Calu3 (cell line): ENCODE data around the gene UVRAG. TPM values are rescaled to one million over a fixed set of nuclear protein-coding genes. Genes with fewer than 3 reads are reported as not detected.

Experiments used
- BruUV-seq: library from RNA; stranded (reverse); fragments of 400-500 nt; replicated peaks from 2 replicates; lab custom pipeline; 2021; lab: Mats Ljungman, UMichigan
- CTCF ChIA-PET: fragments of 300-600 bp; sonication (Branson Sonifier 250); formaldehyde crosslinking; loops from one replicate; lab custom pipeline; 2022; ENCODE audit warnings: antibody characterized with exemption; lab: Charles Lee
- DNase-seq: peaks from one replicate; pipeline ENCODE4 v3.0.0; 2022
- H3K27ac Mint-ChIP-seq: one replicate; pipeline ENCODE4 v1.8.0; 2022; ENCODE audit warnings: mixed read lengths; ENCODE audit not compliant: unreplicated experiment
- H3K27me3 Mint-ChIP-seq: one replicate; pipeline ENCODE4 v1.8.0; 2022; ENCODE audit warnings: mixed read lengths; ENCODE audit not compliant: unreplicated experiment
- H3K36me3 Mint-ChIP-seq: one replicate; pipeline ENCODE4 v1.8.0; 2022; ENCODE audit warnings: mild to moderate bottlenecking, moderate library complexity, mixed read lengths; ENCODE audit not compliant: insufficient read depth, unreplicated experiment
- H3K4me1 Mint-ChIP-seq: one replicate; pipeline ENCODE4 v1.8.0; 2022; ENCODE audit warnings: mild to moderate bottlenecking, low read depth, mixed read lengths; ENCODE audit not compliant: unreplicated experiment
- H3K4me3 Mint-ChIP-seq: one replicate; pipeline ENCODE4 v1.8.0; 2022; ENCODE audit warnings: mild to moderate bottlenecking, low read depth, moderate library complexity, mixed read lengths; ENCODE audit not compliant: unreplicated experiment
- H3K9me3 Mint-ChIP-seq: one replicate; pipeline ENCODE4 v1.8.0; 2022; ENCODE audit warnings: low read depth, mixed read lengths; ENCODE audit not compliant: unreplicated experiment
- intact Hi-C: fragments of 100-400 bp; cut with micrococcal nuclease; formaldehyde crosslinking; loops from one replicate; pipeline ENCODE4 v1.10.0; 2022; ENCODE audit not compliant: unreplicated experiment
- total RNA-seq: library from RNA; stranded (reverse); gene quantifications from 2 replicates; pipeline ENCODE4 v1.2.3, GENCODE V29; 2022
- TF ChIP-seq, protein P1 (sequence below): fragments of 200-600 bp; IDR thresholded peaks from one replicate; pipeline ENCODE4 v1.8.0; 2022; ENCODE audit warnings: antibody characterized with exemption; ENCODE audit not compliant: unreplicated experiment

Gene UVRAG
- total RNA-seq, 1 experiment from 2014 or later = 18.5 TPM

DNA sequence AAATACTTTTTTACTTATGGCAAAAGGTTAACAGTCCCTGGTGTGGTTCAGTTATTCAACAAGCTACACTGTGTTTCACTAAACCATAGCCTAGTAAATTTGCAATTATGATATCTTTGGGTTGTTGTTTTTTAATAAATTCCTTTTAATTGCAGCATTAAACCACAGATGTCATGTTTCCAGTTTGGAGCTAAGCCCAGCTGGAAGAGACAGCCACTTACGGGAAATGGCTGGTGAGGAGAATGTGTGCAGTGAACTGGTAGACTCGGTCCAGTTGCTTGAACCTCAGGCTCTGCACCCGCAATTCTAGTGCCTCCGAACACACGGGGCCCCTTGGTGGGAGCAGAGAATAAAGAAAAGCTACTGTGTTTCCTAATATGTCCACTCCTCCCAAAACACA, 320.5 kb downstream of the UVRAG start:
- CTCF ChIA-PET = interaction anchor here (0.6 kb wide), 1 partner anchor 10 kb away, joined by 3 read pairs; no protein-coding TSS in a partner anchor

DNA sequence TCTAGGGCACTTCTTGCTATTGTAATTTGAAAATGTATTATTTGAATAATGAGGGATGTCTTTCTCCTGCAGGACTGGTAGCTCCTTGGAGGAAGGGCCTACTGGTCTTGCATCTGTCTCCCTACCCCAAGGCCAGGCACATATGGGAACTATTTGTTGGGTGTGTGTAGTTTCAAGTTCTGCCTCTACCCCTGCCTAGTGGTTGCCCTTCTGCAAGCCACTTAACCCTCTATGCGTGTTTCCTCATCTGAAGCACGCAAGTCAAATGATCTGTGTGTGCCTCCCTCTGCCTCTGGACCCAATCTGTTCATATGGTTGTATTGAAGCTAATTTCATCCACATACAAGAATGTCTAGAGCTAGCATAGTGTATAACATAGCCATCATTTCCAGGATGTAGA, 324.3 kb downstream of the UVRAG start:
- Mint-ChIP-seq H3K27ac (no peak overlapping the region), H3K27me3 (no peaks in the 10 kb centered on the region), H3K9me3 (no peaks in the 10 kb centered on the region), H3K4me1 (no peaks in the 10 kb centered on the region), H3K4me3 (no peak overlapping the region), H3K36me3 (no peaks in the 10 kb centered on the region)
- no peak for DNase-seq
- CTCF ChIA-PET = no interaction called here
- BruUV-seq = no TSS peak
- TF ChIP-seq, protein P1, sequence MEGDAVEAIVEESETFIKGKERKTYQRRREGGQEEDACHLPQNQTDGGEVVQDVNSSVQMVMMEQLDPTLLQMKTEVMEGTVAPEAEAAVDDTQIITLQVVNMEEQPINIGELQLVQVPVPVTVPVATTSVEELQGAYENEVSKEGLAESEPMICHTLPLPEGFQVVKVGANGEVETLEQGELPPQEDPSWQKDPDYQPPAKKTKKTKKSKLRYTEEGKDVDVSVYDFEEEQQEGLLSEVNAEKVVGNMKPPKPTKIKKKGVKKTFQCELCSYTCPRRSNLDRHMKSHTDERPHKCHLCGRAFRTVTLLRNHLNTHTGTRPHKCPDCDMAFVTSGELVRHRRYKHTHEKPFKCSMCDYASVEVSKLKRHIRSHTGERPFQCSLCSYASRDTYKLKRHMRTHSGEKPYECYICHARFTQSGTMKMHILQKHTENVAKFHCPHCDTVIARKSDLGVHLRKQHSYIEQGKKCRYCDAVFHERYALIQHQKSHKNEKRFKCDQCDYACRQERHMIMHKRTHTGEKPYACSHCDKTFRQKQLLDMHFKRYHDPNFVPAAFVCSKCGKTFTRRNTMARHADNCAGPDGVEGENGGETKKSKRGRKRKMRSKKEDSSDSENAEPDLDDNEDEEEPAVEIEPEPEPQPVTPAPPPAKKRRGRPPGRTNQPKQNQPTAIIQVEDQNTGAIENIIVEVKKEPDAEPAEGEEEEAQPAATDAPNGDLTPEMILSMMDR = no peak
- intact Hi-C loops = no loop called here

More for the DNA sequence above, 320.5 kb downstream of the UVRAG start:
- no peak for DNase-seq
- TF ChIP-seq, protein P1 = no peak
- no peak overlapping the region for H3K4me3 Mint-ChIP-seq
- BruUV-seq = no TSS peak
- intact Hi-C loops = no loop called here
- no peaks in the 10 kb centered on the region for H3K27me3 Mint-ChIP-seq
- H3K4me1 Mint-ChIP-seq = no peaks in the 10 kb centered on the region
- H3K9me3 Mint-ChIP-seq = no peaks in the 10 kb centered on the region
- no peaks in the 10 kb centered on the region for H3K36me3 Mint-ChIP-seq
- H3K27ac Mint-ChIP-seq = no peak overlapping the region

DNA sequence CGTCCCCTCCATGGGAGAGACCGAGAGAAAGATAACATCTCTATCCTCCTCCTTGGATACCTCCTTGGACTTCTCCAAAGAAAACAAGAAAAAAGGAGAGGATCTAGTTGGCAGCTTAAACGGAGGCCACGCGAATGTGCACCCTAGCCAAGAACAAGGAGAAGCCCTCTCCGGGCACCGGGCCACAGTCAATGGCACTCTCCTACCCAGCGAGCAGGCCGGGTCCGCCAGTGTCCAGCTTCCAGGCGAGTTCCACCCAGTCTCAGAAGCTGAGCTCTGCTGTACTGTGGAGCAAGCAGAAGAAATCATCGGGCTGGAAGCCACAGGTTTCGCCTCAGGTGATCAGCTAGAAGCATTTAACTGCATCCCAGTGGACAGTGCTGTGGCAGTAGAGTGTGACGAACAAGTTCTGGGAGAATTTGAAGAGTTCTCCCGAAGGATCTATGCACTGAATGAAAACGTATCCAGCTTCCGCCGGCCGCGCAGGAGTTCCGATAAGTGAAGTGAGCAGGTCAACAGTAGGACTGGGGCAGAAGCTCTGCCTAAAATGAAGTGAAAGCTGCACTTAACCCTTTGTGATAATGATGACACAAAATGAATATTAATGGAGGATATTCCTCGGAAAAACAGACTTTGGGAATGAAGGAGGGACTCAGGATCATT, 326.0 kb downstream of the UVRAG start:
- no peaks in the 10 kb centered on the region for H3K36me3 Mint-ChIP-seq
- BruUV-seq = TSS peak; percentile 23
- H3K4me1 Mint-ChIP-seq = no peaks in the 10 kb centered on the region
- no peak overlapping the region for H3K27ac Mint-ChIP-seq
- intact Hi-C loops = no loop called here
- TF ChIP-seq, protein P1 = no peak
- CTCF ChIA-PET = no interaction called here
- no peaks in the 10 kb centered on the region for H3K27me3 Mint-ChIP-seq
- no peak for DNase-seq
- no peaks in the 10 kb centered on the region for H3K9me3 Mint-ChIP-seq
- H3K4me3 Mint-ChIP-seq = no peak overlapping the region

DNA sequence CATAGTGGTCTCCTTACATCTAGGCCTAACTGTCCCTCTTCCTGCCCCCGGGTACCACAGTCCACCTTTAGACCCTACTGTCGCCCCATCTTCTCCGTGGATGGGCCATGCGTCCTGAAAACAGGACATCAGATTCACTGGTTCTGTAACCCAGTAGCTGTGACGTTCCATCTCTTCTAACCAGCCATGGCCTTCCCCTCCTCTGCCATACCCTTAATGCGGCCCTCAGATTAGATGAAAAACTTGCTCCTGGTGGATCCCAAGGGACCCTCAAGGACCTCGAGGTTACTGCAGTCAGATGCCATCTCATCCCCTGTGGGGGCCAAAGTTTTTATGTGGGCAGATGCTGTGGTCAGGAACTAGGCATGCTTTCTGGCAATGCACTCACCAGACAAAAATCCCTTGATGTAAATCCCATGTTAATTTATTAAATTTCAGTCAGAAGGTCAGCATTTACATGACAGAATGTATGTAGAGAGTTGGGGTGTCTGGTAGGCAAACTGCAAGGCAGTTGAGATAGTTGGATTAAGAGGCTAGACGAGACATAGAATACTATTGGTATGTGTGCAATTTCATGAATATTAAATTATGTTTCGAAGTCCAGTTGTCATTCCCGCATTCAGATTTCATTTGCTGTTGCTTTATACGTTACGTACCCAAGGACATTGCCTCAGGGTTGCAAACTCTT, 327.0 kb downstream of the UVRAG start:
- intact Hi-C loops = no loop called here

More for the DNA sequence above, 327.0 kb downstream of the UVRAG start:
- no peak overlapping the region for H3K4me3 Mint-ChIP-seq
- no peaks in the 10 kb centered on the region for H3K36me3 Mint-ChIP-seq
- CTCF ChIA-PET = no interaction called here
- no peaks in the 10 kb centered on the region for H3K9me3 Mint-ChIP-seq
- no TSS peak for BruUV-seq
- no peaks in the 10 kb centered on the region for H3K4me1 Mint-ChIP-seq
- H3K27me3 Mint-ChIP-seq = no peaks in the 10 kb centered on the region
- H3K27ac Mint-ChIP-seq = no peak overlapping the region
- TF ChIP-seq, protein P1 = no peak
- DNase-seq = no peak
